Endothelial cell (in vitro differentiated cells): Measurements from ENCODE around the gene DTX3L. TPM values are rescaled to one million over a fixed set of nuclear protein-coding genes. Genes with fewer than 3 reads are reported as not detected.

Experiments used
- DNase-seq: peaks from one replicate; pipeline ENCODE4 v3.0.0; 2021; ENCODE audit warnings: low spot score
- H3K27ac Mint-ChIP-seq: one replicate; pipeline ENCODE4 v1.8.0; 2021; ENCODE audit warnings: mixed read lengths, inconsistent platforms; ENCODE audit not compliant: unreplicated experiment
- H3K27me3 Mint-ChIP-seq: one replicate; pipeline ENCODE4 v1.8.0; 2021; ENCODE audit warnings: mild to moderate bottlenecking, moderate library complexity, mixed read lengths, inconsistent platforms; ENCODE audit not compliant: unreplicated experiment
- H3K36me3 Mint-ChIP-seq: one replicate; pipeline ENCODE4 v1.8.0; 2021; ENCODE audit warnings: mild to moderate bottlenecking, low read depth, mixed read lengths, inconsistent platforms; ENCODE audit not compliant: unreplicated experiment
- H3K4me1 Mint-ChIP-seq: one replicate; pipeline ENCODE4 v1.8.0; 2021; ENCODE audit warnings: mild to moderate bottlenecking, mixed read lengths, inconsistent platforms; ENCODE audit not compliant: unreplicated experiment
- H3K4me3 Mint-ChIP-seq: one replicate; pipeline ENCODE4 v1.8.0; 2021; ENCODE audit warnings: mild to moderate bottlenecking, mixed read lengths, inconsistent platforms; ENCODE audit not compliant: unreplicated experiment
- H3K9me3 Mint-ChIP-seq: one replicate; pipeline ENCODE4 v1.8.0; 2021; ENCODE audit warnings: mixed read lengths, inconsistent platforms; ENCODE audit not compliant: unreplicated experiment
- CTCF ChIP-seq: fragments of 200-600 bp; sonication (generic); IDR thresholded peaks from one replicate; pipeline ENCODE4 v1.5.0; 2021; ENCODE audit warnings: antibody characterized with exemption; ENCODE audit not compliant: unreplicated experiment
- total RNA-seq: library from RNA; stranded (reverse); fragmentation: NEBNext Ultra II Directional; extraction: Animal tissue kit (Norgen Biotek cat#: 25700); gene quantifications from one replicate; pipeline ENCODE4 v1.2.1, GENCODE V29; 2021; ENCODE audit not compliant: unreplicated experiment

The DTX3L gene
- total RNA-seq, 1 donor from 2014 or later = 6.0 TPM

GRCh38 chr3:122594025-122594424 lies 29.9 kb downstream of the DTX3L start:
- H3K9me3 Mint-ChIP-seq = no peaks in the 10 kb centered on the region
- no peak overlapping the region for H3K4me3 Mint-ChIP-seq
- no peak for DNase-seq
- TF ChIP-seq CTCF = no peak
- H3K36me3 Mint-ChIP-seq = no peaks in the 10 kb centered on the region
- no peaks in the 10 kb centered on the region for H3K4me1 Mint-ChIP-seq
- no peak overlapping the region for H3K27ac Mint-ChIP-seq
- H3K27me3 Mint-ChIP-seq = no peaks in the 10 kb centered on the region

DNA sequence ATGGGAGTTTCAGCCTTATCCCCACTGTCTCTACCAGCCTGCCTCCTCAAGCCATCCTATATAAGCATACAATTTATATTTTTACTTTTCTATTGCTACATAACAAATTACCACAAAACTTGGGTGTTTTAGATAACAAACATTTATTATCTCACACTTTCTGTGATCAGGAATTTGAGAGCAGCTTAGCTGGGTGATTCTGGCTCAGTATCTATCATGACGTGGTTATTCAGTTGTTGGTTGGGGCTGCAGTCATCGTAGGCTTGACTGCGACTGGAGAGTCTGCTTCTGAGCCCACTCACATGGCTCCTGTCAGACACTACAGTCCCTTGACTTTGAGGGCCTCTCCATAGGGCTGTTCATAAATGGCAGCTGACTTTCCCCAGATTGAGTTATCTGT lies 34.0 kb downstream of the DTX3L start:
- Mint-ChIP-seq H3K4me1 (no peaks in the 10 kb centered on the region), H3K27ac (no peak overlapping the region), H3K4me3 (no peak overlapping the region), H3K9me3 (no peaks in the 10 kb centered on the region), H3K27me3 (peaks cover 1% of the 10 kb centered on the region), H3K36me3 (no peaks in the 10 kb centered on the region)
- no peak for DNase-seq
- no peak for TF ChIP-seq CTCF

DNA sequence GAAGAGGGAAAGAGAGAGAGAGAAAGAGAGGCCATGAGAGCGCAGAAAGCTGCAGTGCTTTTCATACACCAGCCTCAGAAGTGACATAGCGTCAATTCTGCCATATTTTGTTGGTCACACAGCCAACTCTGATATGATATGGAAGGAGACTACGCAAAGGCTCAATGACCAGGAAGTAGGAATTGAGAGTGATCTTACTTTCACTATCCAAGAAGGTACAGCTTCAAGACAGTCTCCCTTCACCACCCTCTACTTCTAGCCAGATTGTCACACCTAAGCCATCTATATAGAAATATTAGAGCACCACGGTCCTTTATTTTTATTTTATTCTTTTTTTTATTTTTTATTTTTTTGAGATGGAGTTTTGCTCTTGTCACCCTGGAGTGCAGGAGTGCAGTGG lies 34.4 kb downstream of the DTX3L start:
- H3K36me3 Mint-ChIP-seq = no peaks in the 10 kb centered on the region
- no peak for DNase-seq
- no peak overlapping the region for H3K4me3 Mint-ChIP-seq
- no peak for TF ChIP-seq CTCF
- H3K27me3 Mint-ChIP-seq = peaks cover 1% of the 10 kb centered on the region
- H3K9me3 Mint-ChIP-seq = no peaks in the 10 kb centered on the region
- no peak overlapping the region for H3K27ac Mint-ChIP-seq
- no peaks in the 10 kb centered on the region for H3K4me1 Mint-ChIP-seq

DNA sequence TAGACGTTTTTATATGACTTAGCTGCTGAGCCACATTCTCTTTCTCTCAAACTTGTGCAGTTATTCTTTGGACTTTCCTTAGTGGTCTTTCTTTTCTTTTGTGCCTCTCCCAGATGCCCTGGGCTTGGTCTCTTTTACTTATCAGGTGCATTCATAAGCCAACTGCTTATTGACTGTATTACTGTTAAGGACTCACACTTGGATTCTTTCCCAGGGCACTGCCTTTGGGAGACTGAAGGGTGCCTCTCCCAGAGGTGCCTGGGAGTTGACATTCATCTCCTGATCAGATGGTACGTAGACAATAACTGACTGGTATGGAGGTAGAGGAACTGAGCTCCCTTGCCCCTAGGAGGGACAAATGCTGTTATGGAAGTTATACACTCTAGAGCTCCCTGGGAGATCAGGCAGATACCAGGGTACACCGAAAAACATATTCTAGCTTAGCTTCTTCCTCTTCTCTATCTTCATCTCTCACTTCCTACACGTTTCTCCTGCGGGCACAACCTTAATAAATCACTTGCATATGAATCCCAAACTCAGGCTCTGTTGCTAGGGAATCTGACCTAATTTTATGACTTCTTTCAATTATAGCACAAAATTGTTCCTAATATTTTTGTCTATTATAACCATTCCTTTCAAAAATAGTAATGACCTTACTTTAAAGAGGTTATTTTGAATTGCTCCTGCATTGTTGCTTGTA lies 38.0 kb downstream of the DTX3L start:
- Mint-ChIP-seq H3K4me3 (no peak overlapping the region), H3K4me1 (peaks cover 3% of the 10 kb centered on the region), H3K27me3 (peaks cover 1% of the 10 kb centered on the region), H3K27ac (no peak overlapping the region), H3K36me3 (no peaks in the 10 kb centered on the region), H3K9me3 (no peaks in the 10 kb centered on the region)
- no peak for DNase-seq
- TF ChIP-seq CTCF = no peak

- peaks cover 3% of the 10 kb centered on the region for H3K4me1 Mint-ChIP-seq
- H3K27me3 Mint-ChIP-seq = peaks cover 1% of the 10 kb centered on the region
- TF ChIP-seq CTCF = no peak
- H3K4me3 Mint-ChIP-seq = no peak overlapping the region
- H3K36me3 Mint-ChIP-seq = no peaks in the 10 kb centered on the region
- H3K9me3 Mint-ChIP-seq = no peaks in the 10 kb centered on the region
- no peak overlapping the region for H3K27ac Mint-ChIP-seq
- no peak for DNase-seq
Observed at GRCh38 chr3:122603056-122603455, 38.9 kb downstream of the DTX3L start.
